ENCODE results near the gene WDR19.
"Not testable (repeated sequence)": the region's sequence is repeated elsewhere in the genome, so short reads cannot be mapped to it uniquely, and the experiment has no call there.

WDR19 gene

GRCh38 chr4:39231660-39232059, 49.3 kb downstream of the WDR19 start:
- in situ Hi-C loops (cut with MboI; ENCODE audit: low sequenced_read_pairs): no loop called here

- in situ Hi-C loops (cut with MboI; ENCODE audit: low sequenced_read_pairs): no loop called here
Measured at GRCh38 chr4:39232100-39232499, 49.8 kb downstream of the WDR19 start.

- in situ Hi-C loops (cut with MboI; ENCODE audit: low sequenced_read_pairs): no loop called here
Measured at GRCh38 chr4:39233114-39233513, 50.8 kb downstream of the WDR19 start.

- in situ Hi-C loops (cut with MboI; ENCODE audit: low sequenced_read_pairs): no loop called here
Measured at GRCh38 chr4:39233783-39234182, 51.5 kb downstream of the WDR19 start.

- in situ Hi-C loops (cut with MboI; ENCODE audit: low sequenced_read_pairs): no loop called here
Measured at GRCh38 chr4:39235021-39235420, 52.7 kb downstream of the WDR19 start.

- in situ Hi-C loops (cut with MboI; ENCODE audit: low sequenced_read_pairs): no loop called here
Measured at GRCh38 chr4:39235696-39236095, 53.4 kb downstream of the WDR19 start.

- in situ Hi-C loops (cut with MboI; ENCODE audit: low sequenced_read_pairs): no loop called here
Measured at GRCh38 chr4:39237179-39237578, 54.9 kb downstream of the WDR19 start.

GRCh38 chr4:39243462-39243861, 61.1 kb downstream of the WDR19 start:
- in situ Hi-C loops (cut with MboI; ENCODE audit: low sequenced_read_pairs): no loop called here

GRCh38 chr4:39255266-39255665, 72.9 kb downstream of the WDR19 start:
- in situ Hi-C loops (cut with MboI; ENCODE audit: low sequenced_read_pairs): no loop called here

- in situ Hi-C loops (cut with MboI; ENCODE audit: low sequenced_read_pairs): no loop called here
Measured at GRCh38 chr4:39255871-39256270, 73.5 kb downstream of the WDR19 start.

- in situ Hi-C loops (cut with MboI; ENCODE audit: low sequenced_read_pairs): no loop called here
Measured at GRCh38 chr4:39256436-39256835, 74.1 kb downstream of the WDR19 start.

GRCh38 chr4:39259571-39260330, 77.4 kb downstream of the WDR19 start:
- in situ Hi-C loops (cut with MboI; ENCODE audit: low sequenced_read_pairs): no loop called here

- in situ Hi-C loops (cut with MboI; ENCODE audit: low sequenced_read_pairs): no loop called here
Measured at GRCh38 chr4:39263895-39264294, 81.6 kb downstream of the WDR19 start.

GRCh38 chr4:39274503-39274902, 92.2 kb downstream of the WDR19 start:
- in situ Hi-C loops (cut with MboI; ENCODE audit: low sequenced_read_pairs): no loop called here

GRCh38 chr4:39277661-39278060, 95.3 kb downstream of the WDR19 start:
- in situ Hi-C loops (cut with MboI; ENCODE audit: low sequenced_read_pairs): not testable (repeated sequence)

- in situ Hi-C loops (cut with MboI; ENCODE audit: low sequenced_read_pairs): no loop called here
Measured at GRCh38 chr4:39278476-39278875, 96.1 kb downstream of the WDR19 start.

GRCh38 chr4:39279416-39279815, 97.1 kb downstream of the WDR19 start:
- in situ Hi-C loops (cut with MboI; ENCODE audit: low sequenced_read_pairs): no loop called here

GRCh38 chr4:39280770-39281169, 98.4 kb downstream of the WDR19 start:
- in situ Hi-C loops (cut with MboI; ENCODE audit: low sequenced_read_pairs): no loop called here

GRCh38 chr4:39285111-39285795, 102.9 kb downstream of the WDR19 start:
- in situ Hi-C loops (cut with MboI; ENCODE audit: low sequenced_read_pairs): no loop called here

- in situ Hi-C loops (cut with MboI; ENCODE audit: low sequenced_read_pairs): no loop called here
Measured at GRCh38 chr4:39285853-39286252, 103.5 kb downstream of the WDR19 start.

- in situ Hi-C loops (cut with MboI; ENCODE audit: low sequenced_read_pairs): no loop called here
Measured at GRCh38 chr4:39286263-39286662, 103.9 kb downstream of the WDR19 start.

- in situ Hi-C loops (cut with MboI; ENCODE audit: low sequenced_read_pairs): no loop called here
Measured at GRCh38 chr4:39287223-39287622, 104.9 kb downstream of the WDR19 start.

Data from HL-60/S4 (cell line).